ENCODE data around the gene ANO6.

GRCh38 chr12:45481746-45482145 lies 265.9 kb downstream of the ANO6 start:
- TF ChIP-seq, protein P1, sequence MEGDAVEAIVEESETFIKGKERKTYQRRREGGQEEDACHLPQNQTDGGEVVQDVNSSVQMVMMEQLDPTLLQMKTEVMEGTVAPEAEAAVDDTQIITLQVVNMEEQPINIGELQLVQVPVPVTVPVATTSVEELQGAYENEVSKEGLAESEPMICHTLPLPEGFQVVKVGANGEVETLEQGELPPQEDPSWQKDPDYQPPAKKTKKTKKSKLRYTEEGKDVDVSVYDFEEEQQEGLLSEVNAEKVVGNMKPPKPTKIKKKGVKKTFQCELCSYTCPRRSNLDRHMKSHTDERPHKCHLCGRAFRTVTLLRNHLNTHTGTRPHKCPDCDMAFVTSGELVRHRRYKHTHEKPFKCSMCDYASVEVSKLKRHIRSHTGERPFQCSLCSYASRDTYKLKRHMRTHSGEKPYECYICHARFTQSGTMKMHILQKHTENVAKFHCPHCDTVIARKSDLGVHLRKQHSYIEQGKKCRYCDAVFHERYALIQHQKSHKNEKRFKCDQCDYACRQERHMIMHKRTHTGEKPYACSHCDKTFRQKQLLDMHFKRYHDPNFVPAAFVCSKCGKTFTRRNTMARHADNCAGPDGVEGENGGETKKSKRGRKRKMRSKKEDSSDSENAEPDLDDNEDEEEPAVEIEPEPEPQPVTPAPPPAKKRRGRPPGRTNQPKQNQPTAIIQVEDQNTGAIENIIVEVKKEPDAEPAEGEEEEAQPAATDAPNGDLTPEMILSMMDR (IDR thresholded peaks at IDR 0.05), result no peak
- TF ChIP-seq EZH2 (IDR thresholded peaks at IDR 0.05), result no peak
- TF ChIP-seq EZH2phosphoT487 (IDR thresholded peaks at IDR 0.05), result no peak

Data from neural progenitor cell (in vitro differentiated cells).